ENCODE results near the gene THBS2.

Gene THBS2

DNA sequence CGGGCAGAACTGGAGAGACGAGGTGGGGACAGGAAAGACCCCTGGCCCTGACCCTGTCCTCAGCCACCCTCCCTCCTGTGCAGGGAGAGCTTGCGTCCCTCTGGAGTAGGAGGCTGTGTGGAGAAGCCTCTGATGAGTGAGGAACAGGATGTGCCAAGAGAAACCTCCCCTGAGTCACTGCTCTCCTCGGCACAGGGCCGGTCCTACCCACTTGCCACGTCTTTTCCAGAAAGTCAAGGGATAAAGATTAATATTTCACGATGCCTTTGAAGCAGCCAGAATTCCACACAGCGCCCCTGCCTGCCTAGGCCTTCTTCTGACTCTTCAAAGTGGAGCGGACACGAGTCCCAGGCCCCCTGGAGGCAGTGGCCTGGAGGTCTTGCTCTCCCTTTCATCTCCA is 34.9 kb upstream of the THBS2 start:
- Histone ChIP-seq H3K36me3 (ENCODE audit: insufficient read depth) (no peaks in the 10 kb centered on the region), H3K9ac (no peak overlapping the region), H3K4me1 (ENCODE audit: low read depth, poor library complexity, severe bottlenecking) (no peaks in the 10 kb centered on the region), H4K20me1 (ENCODE audit: insufficient read depth) (no peaks in the 10 kb centered on the region), H3K4me3 (IDR thresholded peaks at IDR 0.05; ENCODE audit: insufficient read depth, low read depth, low read length) (no peak overlapping the region), H3K79me2 (ENCODE audit: insufficient read depth, low read depth) (no peaks in the 10 kb centered on the region), H3K27me3 (ENCODE audit: insufficient read depth, low read depth) (no peaks in the 10 kb centered on the region), H3K27ac (no peak overlapping the region), H2AFZ (ENCODE audit: low read depth) (no peak overlapping the region), H3K4me2 (no peak overlapping the region)
- TF ChIP-seq, protein P1, sequence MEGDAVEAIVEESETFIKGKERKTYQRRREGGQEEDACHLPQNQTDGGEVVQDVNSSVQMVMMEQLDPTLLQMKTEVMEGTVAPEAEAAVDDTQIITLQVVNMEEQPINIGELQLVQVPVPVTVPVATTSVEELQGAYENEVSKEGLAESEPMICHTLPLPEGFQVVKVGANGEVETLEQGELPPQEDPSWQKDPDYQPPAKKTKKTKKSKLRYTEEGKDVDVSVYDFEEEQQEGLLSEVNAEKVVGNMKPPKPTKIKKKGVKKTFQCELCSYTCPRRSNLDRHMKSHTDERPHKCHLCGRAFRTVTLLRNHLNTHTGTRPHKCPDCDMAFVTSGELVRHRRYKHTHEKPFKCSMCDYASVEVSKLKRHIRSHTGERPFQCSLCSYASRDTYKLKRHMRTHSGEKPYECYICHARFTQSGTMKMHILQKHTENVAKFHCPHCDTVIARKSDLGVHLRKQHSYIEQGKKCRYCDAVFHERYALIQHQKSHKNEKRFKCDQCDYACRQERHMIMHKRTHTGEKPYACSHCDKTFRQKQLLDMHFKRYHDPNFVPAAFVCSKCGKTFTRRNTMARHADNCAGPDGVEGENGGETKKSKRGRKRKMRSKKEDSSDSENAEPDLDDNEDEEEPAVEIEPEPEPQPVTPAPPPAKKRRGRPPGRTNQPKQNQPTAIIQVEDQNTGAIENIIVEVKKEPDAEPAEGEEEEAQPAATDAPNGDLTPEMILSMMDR (conservative IDR thresholded peaks at IDR 0.05; ENCODE audit: low read depth, low read length) = no peak

- Histone ChIP-seq H3K4me2 (no peak overlapping the region), H3K79me2 (ENCODE audit: insufficient read depth, low read depth) (no peaks in the 10 kb centered on the region), H3K4me3 (IDR thresholded peaks at IDR 0.05; ENCODE audit: insufficient read depth, low read depth, low read length) (no peak overlapping the region), H3K36me3 (ENCODE audit: insufficient read depth) (no peaks in the 10 kb centered on the region), H4K20me1 (ENCODE audit: insufficient read depth) (no peaks in the 10 kb centered on the region), H3K27me3 (ENCODE audit: insufficient read depth, low read depth) (no peaks in the 10 kb centered on the region), H3K27ac (no peak overlapping the region), H3K9ac (no peak overlapping the region), H2AFZ (ENCODE audit: low read depth) (no peak overlapping the region), H3K4me1 (ENCODE audit: low read depth, poor library complexity, severe bottlenecking) (no peaks in the 10 kb centered on the region)
- TF ChIP-seq, protein P1 (conservative IDR thresholded peaks at IDR 0.05; ENCODE audit: low read depth, low read length) = no peak
These were observed 34.0 kb upstream of the THBS2 start for GRCh38 chr6:169287675-169288074.

DNA sequence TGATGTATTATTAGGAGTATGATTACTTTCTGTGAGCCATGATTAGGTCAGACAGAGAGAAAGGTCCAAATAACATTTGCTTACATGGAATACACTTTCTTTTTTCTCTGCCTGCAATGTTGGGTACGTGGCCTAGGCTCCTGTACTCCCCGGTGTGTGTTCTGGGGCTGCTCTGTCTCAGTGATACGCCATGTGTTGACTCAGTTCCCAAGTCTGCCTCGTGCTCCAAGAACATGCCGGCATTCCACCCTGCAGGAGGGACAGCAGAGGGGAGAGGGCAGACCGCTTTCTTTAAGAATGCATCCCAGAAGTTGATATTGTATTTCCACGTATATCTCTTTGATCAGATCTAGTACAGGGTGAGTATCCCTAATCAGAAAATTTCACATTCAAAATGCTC is 33.3 kb upstream of the THBS2 start:
- Histone ChIP-seq H3K4me3 (IDR thresholded peaks at IDR 0.05; ENCODE audit: insufficient read depth, low read depth, low read length) (no peak overlapping the region), H2AFZ (ENCODE audit: low read depth) (no peak overlapping the region), H3K4me2 (no peak overlapping the region), H3K36me3 (ENCODE audit: insufficient read depth) (no peaks in the 10 kb centered on the region), H3K79me2 (ENCODE audit: insufficient read depth, low read depth) (no peaks in the 10 kb centered on the region), H3K27me3 (ENCODE audit: insufficient read depth, low read depth) (no peaks in the 10 kb centered on the region), H3K9ac (no peak overlapping the region), H3K4me1 (ENCODE audit: low read depth, poor library complexity, severe bottlenecking) (no peaks in the 10 kb centered on the region), H3K27ac (no peak overlapping the region), H4K20me1 (ENCODE audit: insufficient read depth) (no peaks in the 10 kb centered on the region)
- TF ChIP-seq, protein P1 (conservative IDR thresholded peaks at IDR 0.05; ENCODE audit: low read depth, low read length) = no peak

DNA sequence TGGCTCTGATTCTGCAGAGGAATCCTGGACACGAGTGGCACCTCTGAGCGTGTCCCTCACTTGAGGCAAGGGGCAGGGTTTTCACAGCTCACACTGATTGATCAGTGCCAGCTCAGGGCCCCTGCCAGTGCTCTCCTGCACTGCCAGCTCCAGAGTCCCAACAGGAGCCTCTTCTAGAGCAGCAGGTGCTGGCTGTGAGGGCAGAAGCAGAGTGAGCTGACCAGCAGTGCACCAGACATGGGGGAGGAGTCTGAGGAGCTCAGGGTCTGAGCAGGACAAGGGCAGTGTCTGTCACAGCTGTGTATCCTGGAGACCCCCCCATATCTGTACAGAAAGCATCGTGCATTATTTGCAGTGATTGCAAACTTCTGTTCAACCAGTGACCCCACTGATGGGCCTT is 31.5 kb upstream of the THBS2 start:
- Histone ChIP-seq H2AFZ (ENCODE audit: low read depth) (no peak overlapping the region), H3K4me3 (IDR thresholded peaks at IDR 0.05; ENCODE audit: insufficient read depth, low read depth, low read length) (no peak overlapping the region), H3K4me1 (ENCODE audit: low read depth, poor library complexity, severe bottlenecking) (no peaks in the 10 kb centered on the region), H3K27me3 (ENCODE audit: insufficient read depth, low read depth) (no peaks in the 10 kb centered on the region), H3K27ac (no peak overlapping the region), H3K4me2 (no peak overlapping the region), H4K20me1 (ENCODE audit: insufficient read depth) (no peaks in the 10 kb centered on the region), H3K9ac (no peak overlapping the region), H3K36me3 (ENCODE audit: insufficient read depth) (no peaks in the 10 kb centered on the region), H3K79me2 (ENCODE audit: insufficient read depth, low read depth) (no peaks in the 10 kb centered on the region)
- TF ChIP-seq, protein P1 (conservative IDR thresholded peaks at IDR 0.05; ENCODE audit: low read depth, low read length) = no peak
